H9 (cell line): Measurements from ENCODE around the gene IER2. TPM values are rescaled to one million over a fixed set of nuclear protein-coding genes. Genes with fewer than 3 reads are reported as not detected.

Experiments used
- DNase-seq: peaks from one replicate; pipeline ENCODE4 v3.0.0-alpha.2; 2017
- H2AFZ ChIP-seq: one replicate; pipeline ENCODE4 v1.6.1; 2013; ENCODE audit warnings: mild to moderate bottlenecking, low read length, control low read depth, moderate library complexity
- H2AK5ac ChIP-seq: 2 replicates; pipeline ENCODE4 v1.6.1; 2013; ENCODE audit warnings: low read length, control low read depth, mixed read lengths; ENCODE audit not compliant: insufficient read length
- H2BK120ac ChIP-seq: one replicate; pipeline ENCODE4 v1.6.1; 2013; ENCODE audit warnings: low read depth, mild to moderate bottlenecking, low read length, control low read depth, inconsistent platforms; ENCODE audit not compliant: poor library complexity, severe bottlenecking
- H2BK12ac ChIP-seq: 2 replicates; pipeline ENCODE4 v1.6.1; 2013; ENCODE audit warnings: low read length, control low read depth, mixed read lengths, low read depth; ENCODE audit not compliant: insufficient read length
- H2BK15ac ChIP-seq: 2 replicates; pipeline ENCODE4 v1.6.1; 2013; ENCODE audit warnings: low read depth, low read length, control low read depth
- H2BK20ac ChIP-seq: one replicate; pipeline ENCODE4 v1.6.1; 2013; ENCODE audit warnings: low read depth, mild to moderate bottlenecking, low read length, control low read depth, inconsistent platforms; ENCODE audit not compliant: poor library complexity, severe bottlenecking
- H2BK5ac ChIP-seq: 2 replicates; pipeline ENCODE4 v1.6.1; 2013; ENCODE audit warnings: low read length, control low read depth, mixed read lengths; ENCODE audit not compliant: insufficient read length
- H3K14ac ChIP-seq: 2 replicates; pipeline ENCODE4 v1.6.1; 2013; ENCODE audit warnings: low read length, control low read depth; ENCODE audit not compliant: insufficient read depth
- H3K18ac ChIP-seq: 2 replicates; pipeline ENCODE4 v1.6.1; 2013; ENCODE audit warnings: low read depth, mild to moderate bottlenecking, mixed read lengths, low read length, control low read depth; ENCODE audit not compliant: insufficient read length
- H3K23ac ChIP-seq: 2 replicates; pipeline ENCODE4 v1.6.1; 2013; ENCODE audit warnings: low read length, control low read depth, mixed read lengths, low read depth; ENCODE audit not compliant: insufficient read length
- H3K23me2 ChIP-seq: 2 replicates; pipeline ENCODE4 v1.6.1; 2013; ENCODE audit warnings: low read depth, mild to moderate bottlenecking, mixed read lengths, low read length, control low read depth; ENCODE audit not compliant: insufficient read length, poor library complexity, severe bottlenecking
- H3K27ac ChIP-seq: 2 replicates; pipeline ENCODE4 v1.5.1; 2013; ENCODE audit warnings: low read length, control low read depth, mixed read lengths, low read depth; ENCODE audit not compliant: insufficient read length
- H3K27me3 ChIP-seq: 2 replicates; pipeline ENCODE4 v1.6.1; 2013; ENCODE audit warnings: low read length, control low read depth, inconsistent platforms; ENCODE audit not compliant: insufficient read depth
- H3K4ac ChIP-seq: 2 replicates; pipeline ENCODE4 v1.6.1; 2013; ENCODE audit warnings: low read depth, mild to moderate bottlenecking, control low read depth, inconsistent platforms, low read length, moderate library complexity
- H3K4me1 ChIP-seq: 2 replicates; pipeline ENCODE4 v1.6.1; 2013; ENCODE audit warnings: low read length, control low read depth, inconsistent platforms; ENCODE audit not compliant: insufficient read depth
- H3K4me2 ChIP-seq: 2 replicates; pipeline ENCODE4 v1.6.1; 2013; ENCODE audit warnings: low read length, control low read depth, mixed read lengths; ENCODE audit not compliant: insufficient read length, insufficient read depth
- H3K56ac ChIP-seq: 2 replicates; pipeline ENCODE4 v1.6.1; 2013; ENCODE audit warnings: low read depth, mild to moderate bottlenecking, mixed read lengths, low read length, control low read depth; ENCODE audit not compliant: insufficient read length
- H3K79me1 ChIP-seq: 2 replicates; pipeline ENCODE4 v1.6.1; 2013; ENCODE audit warnings: low read depth, mild to moderate bottlenecking, moderate library complexity, low read length, control low read depth, inconsistent platforms; ENCODE audit not compliant: insufficient read depth, poor library complexity, severe bottlenecking
- H3K79me2 ChIP-seq: 2 replicates; pipeline ENCODE4 v1.6.1; 2013; ENCODE audit warnings: low read length, control low read depth, inconsistent platforms; ENCODE audit not compliant: insufficient read depth
- H3K9ac ChIP-seq: 2 replicates; pipeline ENCODE4 v1.6.1; 2013; ENCODE audit warnings: low read length, control low read depth, mixed read lengths; ENCODE audit not compliant: insufficient read length; ENCODE audit errors: extremely low read depth
- H3K9me3 ChIP-seq: one replicate; pipeline ENCODE4 v1.6.1; 2013; ENCODE audit warnings: low read depth, low read length, inconsistent platforms; ENCODE audit not compliant: control insufficient read depth
- H3T11ph ChIP-seq: one replicate; pipeline ENCODE4 v1.6.1; 2013; ENCODE audit warnings: mild to moderate bottlenecking, low read length, control low read depth, inconsistent platforms
- H4K20me1 ChIP-seq: one replicate; pipeline ENCODE4 v1.6.1; 2013; ENCODE audit not compliant: control insufficient read depth, insufficient read length, insufficient read depth
- H4K5ac ChIP-seq: 2 replicates; pipeline ENCODE4 v1.6.1; 2013; ENCODE audit warnings: low read depth, mild to moderate bottlenecking, mixed read lengths, low read length, control low read depth; ENCODE audit not compliant: insufficient read length
- H4K8ac ChIP-seq: replicated peaks from 2 replicates; pipeline ENCODE4 v1.6.1; 2013; ENCODE audit warnings: low read length, control low read depth, mixed read lengths, low read depth; ENCODE audit not compliant: insufficient read length
- H4K91ac ChIP-seq: 2 replicates; pipeline ENCODE4 v1.6.1; 2013; ENCODE audit warnings: low read depth, mild to moderate bottlenecking, moderate library complexity, mixed read lengths, low read length, control low read depth; ENCODE audit not compliant: insufficient read length
- H3K27ac Mint-ChIP-seq, 3 experiments: 2 replicates in 2 of 3; 3 replicates in 1 of 3; pipeline ENCODE4 v1.8.0; 2020 to 2021; ENCODE audit warnings: mixed read lengths in 3 of 3, mild to moderate bottlenecking in 1 of 3, moderate library complexity in 1 of 3
- H3K27me3 Mint-ChIP-seq: 2 replicates; pipeline ENCODE4 v1.8.0; 2021; ENCODE audit warnings: low read depth, mild to moderate bottlenecking, moderate library complexity, mixed read lengths
- H3K36me3 Mint-ChIP-seq, 3 experiments: 2 replicates in 2 of 3; 3 replicates in 1 of 3; pipeline ENCODE4 v1.8.0; 2020 to 2021; ENCODE audit warnings: low read depth in 3 of 3, mixed read lengths in 3 of 3; ENCODE audit not compliant: insufficient read depth in 1 of 3
- H3K4me1 Mint-ChIP-seq, 2 experiments: 2 replicates each; pipeline ENCODE4 v1.8.0; 2020; ENCODE audit warnings: mixed read lengths in 2 of 2
- H3K4me3 Mint-ChIP-seq, 2 experiments: 2 replicates in 1 of 2; 3 replicates in 1 of 2; pipeline ENCODE4 v1.8.0; 2020 to 2021; ENCODE audit warnings: mild to moderate bottlenecking in 2 of 2, mixed read lengths in 2 of 2, moderate library complexity in 1 of 2
- H3K9me3 Mint-ChIP-seq, 2 experiments: 2 replicates in 1 of 2; 3 replicates in 1 of 2; pipeline ENCODE4 v1.8.0; 2020; ENCODE audit warnings: mild to moderate bottlenecking in 2 of 2, mixed read lengths in 2 of 2, moderate library complexity in 1 of 2
- CTCF ChIP-seq: fragments of 200-600 bp; sonication (generic); conservative IDR thresholded peaks from 3 replicates; pipeline ENCODE4 v1.8.0; 2021; ENCODE audit warnings: antibody characterized with exemption, mild to moderate bottlenecking
- WGBS: extraction: QIAGEN DNeasy Blood & Tissue Kit; methylation state at CpG from one replicate; pipeline ENCODE4 v1.1.7; 2013; ENCODE audit warnings: missing lambda C conversion rate, low lambda C conversion rate, mixed read lengths; ENCODE audit not compliant: insufficient read length; ENCODE audit errors: extremely low coverage; 5-methylcytosine and 5-hydroxymethylcytosine counted together
- total RNA-seq: library from RNA; stranded (reverse); gene quantifications from 2 replicates; pipeline ENCODE4 v1.2.1, GENCODE V29; 2021

The IER2 gene
- total RNA-seq, 1 experiment from 2014 or later: 160 TPM

DNA sequence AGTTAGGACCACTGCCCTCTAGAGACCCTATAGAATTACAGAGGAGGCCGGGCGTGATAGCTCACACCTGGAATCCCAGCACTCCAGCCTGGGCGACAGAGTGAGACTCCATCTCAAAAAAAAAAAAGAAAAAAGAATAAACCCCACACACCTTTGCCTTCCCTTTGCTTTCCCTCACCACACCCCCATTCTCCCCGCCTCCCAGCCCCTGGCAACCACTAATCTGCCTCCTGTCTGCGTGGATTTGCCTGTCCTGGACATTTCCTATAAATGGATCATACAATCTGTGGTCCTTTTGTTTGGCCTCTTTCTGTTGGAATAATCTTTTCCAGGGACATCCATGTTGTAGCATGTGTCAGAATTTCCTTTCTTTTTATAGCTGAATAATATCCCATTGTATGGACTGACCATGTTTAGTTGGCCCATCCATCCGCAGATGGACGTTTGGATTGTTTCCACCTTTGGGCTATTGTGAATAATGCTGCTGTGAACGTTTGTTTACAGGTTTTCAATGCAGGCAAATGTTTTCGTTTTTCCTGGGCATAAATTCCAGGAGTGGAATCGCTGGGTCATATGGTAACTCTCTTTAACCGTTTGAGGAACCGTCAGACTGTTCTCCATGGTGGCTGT is 16.9 kb upstream of the IER2 start:
- no peak overlapping the region for H2AK5ac ChIP-seq
- H4K8ac ChIP-seq: no peak overlapping the region
- H3K79me2 ChIP-seq: peaks cover 27% of the 10 kb centered on the region; the same call in 1 of the 2 replicates
- Mint-ChIP-seq H3K4me1 (peaks cover 6 to 9% of the 10 kb centered on the region in 2 experiments; a peak in 1 of 4 replicates), H3K27ac (peak overlapping the region in 2 of 3 experiments; percentile 7 to 42; a peak in 2 of 7 replicates), H3K27me3 (no peaks in the 10 kb centered on the region), H3K4me3 (no peak overlapping the region), H3K9me3 (no peaks in the 10 kb centered on the region), H3K36me3 (peaks cover 22 to 57% (median 41%) of the 10 kb centered on the region in 3 experiments; a peak in 6 of 7 replicates)
- no peak overlapping the region for H2AFZ ChIP-seq
- no peak for TF ChIP-seq CTCF
- H3K23ac ChIP-seq: no peak overlapping the region
- H3K79me1 ChIP-seq: peaks cover 8% of the 10 kb centered on the region
- H3K23me2 ChIP-seq: no peaks in the 10 kb centered on the region
- H2BK120ac ChIP-seq: no peak overlapping the region
- H3T11ph ChIP-seq: no peak overlapping the region
- H3K4ac ChIP-seq: no peak overlapping the region
- H3K9me3 ChIP-seq: no peaks in the 10 kb centered on the region
- H4K5ac ChIP-seq: no peak overlapping the region
- no peaks in the 10 kb centered on the region for H3K4me1 ChIP-seq
- no peak overlapping the region for H2BK15ac ChIP-seq
- H2BK12ac ChIP-seq: no peak overlapping the region
- WGBS: no CpG with 5 or more reads among the region's 12 CpGs
- no peak overlapping the region for H3K4me2 ChIP-seq
- H3K9ac ChIP-seq: no peak overlapping the region
- no peak overlapping the region for H2BK5ac ChIP-seq
- H3K27ac ChIP-seq: no peak overlapping the region
- no peak overlapping the region for H3K18ac ChIP-seq
- H3K27me3 ChIP-seq: no peaks in the 10 kb centered on the region
- H2BK20ac ChIP-seq: no peak overlapping the region
- no peak overlapping the region for H3K56ac ChIP-seq
- no peaks in the 10 kb centered on the region for H4K20me1 ChIP-seq
- H4K91ac ChIP-seq: no peak overlapping the region
- no peak for DNase-seq
- H3K14ac ChIP-seq: no peak overlapping the region
